ENCODE measurements around the gene SLC6A11. TPM values are rescaled to one million over a fixed set of nuclear protein-coding genes. Genes with fewer than 3 reads are reported as not detected.

SLC6A11 gene
- total and polyA plus RNA-seq, 4 donors: 0.02 to 0.09 TPM; not detected in 2

GRCh38 chr3:10808974-10809373, 7.1 kb upstream of the SLC6A11 start:
- no peak for ATAC-seq (ENCODE audit: insufficient read depth, low FRiP score)
- DNase-seq: no peak
- Histone ChIP-seq H3K27ac (ENCODE audit: low read depth in 1 of 2, low read length in 1 of 2) (no peak overlapping the region), H3K9ac (ENCODE audit: insufficient read depth in 1 of 2, low read length in 2 of 2) (no peak overlapping the region), H3K27me3 (ENCODE audit: control insufficient read depth in 3 of 3, insufficient read depth in 3 of 3, low read length in 2 of 3) (peaks cover 0 to 3% (median 3%) of the 10 kb centered on the region in 3 donors), H3K4me1 (ENCODE audit: control insufficient read depth in 5 of 5, insufficient read depth in 5 of 5, low read length in 5 of 5) (no peaks in the 10 kb centered on the region), H3K4me3 (no peak overlapping the region), H3K36me3 (ENCODE audit: control insufficient read depth in 4 of 4, insufficient read depth in 4 of 4, low read length in 4 of 4) (no peaks in the 10 kb centered on the region), H3K9me3 (ENCODE audit: control insufficient read depth in 4 of 4, insufficient read depth in 3 of 4, low read length in 3 of 4) (peaks cover 0 to 4% (median 0%) of the 10 kb centered on the region in 4 donors)
- TF ChIP-seq CTCF (IDR thresholded peaks at IDR 0.05; ENCODE audit: control extremely low read depth, extremely low read depth): no peak
- 88% methylated on average over 2 of the region's 2 CpGs for WGBS, 2 donors

- Histone ChIP-seq H3K36me3 (ENCODE audit: control insufficient read depth in 4 of 4, insufficient read depth in 4 of 4, low read length in 4 of 4) (no peaks in the 10 kb centered on the region), H3K27me3 (ENCODE audit: control insufficient read depth in 3 of 3, insufficient read depth in 3 of 3, low read length in 2 of 3) (peaks cover 0 to 16% (median 10%) of the 10 kb centered on the region in 3 donors), H3K4me3 (no peak overlapping the region), H3K9me3 (ENCODE audit: control insufficient read depth in 4 of 4, insufficient read depth in 3 of 4, low read length in 3 of 4) (peaks cover 0 to 6% (median 0%) of the 10 kb centered on the region in 4 donors), H3K9ac (ENCODE audit: insufficient read depth in 1 of 2, low read length in 2 of 2) (no peak overlapping the region), H3K4me1 (ENCODE audit: control insufficient read depth in 5 of 5, insufficient read depth in 5 of 5, low read length in 5 of 5) (no peaks in the 10 kb centered on the region), H3K27ac (ENCODE audit: low read depth in 1 of 2, low read length in 1 of 2) (no peak overlapping the region)
- TF ChIP-seq CTCF (IDR thresholded peaks at IDR 0.05; ENCODE audit: control extremely low read depth, extremely low read depth): no peak
- 83 to 86% methylated on average over 3 of the region's 3 CpGs for WGBS, 2 donors
- ATAC-seq (ENCODE audit: insufficient read depth, low FRiP score): no peak
- DNase-seq: no peak
These were observed 5.7 kb upstream of the SLC6A11 start for GRCh38 chr3:10810376-10810775.

- H3K27me3 ChIP-seq (ENCODE audit: control insufficient read depth in 3 of 3, insufficient read depth in 3 of 3, low read length in 2 of 3): peaks cover 12 to 38% (median 26%) of the 10 kb centered on the region in 3 donors
- ATAC-seq (ENCODE audit: insufficient read depth, low FRiP score): no peak
- peaks cover 0 to 6% (median 0%) of the 10 kb centered on the region in 4 donors for H3K9me3 ChIP-seq (ENCODE audit: control insufficient read depth in 4 of 4, insufficient read depth in 3 of 4, low read length in 3 of 4)
- WGBS, 2 donors: 41 to 77% methylated on average over 1 of the region's 1 CpG
- H3K4me1 ChIP-seq (ENCODE audit: control insufficient read depth in 5 of 5, insufficient read depth in 5 of 5, low read length in 5 of 5): peaks cover 0 to 4% (median 0%) of the 10 kb centered on the region in 5 donors
- H3K4me3 ChIP-seq: no peak overlapping the region
- H3K27ac ChIP-seq (ENCODE audit: low read depth in 1 of 2, low read length in 1 of 2): no peak overlapping the region
- H3K36me3 ChIP-seq (ENCODE audit: control insufficient read depth in 4 of 4, insufficient read depth in 4 of 4, low read length in 4 of 4): no peaks in the 10 kb centered on the region
- no peak for DNase-seq
- H3K9ac ChIP-seq (ENCODE audit: insufficient read depth in 1 of 2, low read length in 2 of 2): no peak overlapping the region
- TF ChIP-seq CTCF (IDR thresholded peaks at IDR 0.05; ENCODE audit: control extremely low read depth, extremely low read depth): no peak
These were observed 2.6 kb upstream of the SLC6A11 start for GRCh38 chr3:10813425-10813824.

- DNase-seq (no peak), ATAC-seq (ENCODE audit: insufficient read depth, low FRiP score) (no peak)
- H3K4me3 ChIP-seq: no peak overlapping the region
- no peak overlapping the region for H3K9ac ChIP-seq (ENCODE audit: insufficient read depth in 1 of 2, low read length in 2 of 2)
- no peak for TF ChIP-seq CTCF (IDR thresholded peaks at IDR 0.05; ENCODE audit: control extremely low read depth, extremely low read depth)
- WGBS, 2 donors: 74 to 78% methylated on average over 7 of the region's 7 CpGs
- H3K9me3 ChIP-seq (ENCODE audit: control insufficient read depth in 4 of 4, insufficient read depth in 3 of 4, low read length in 3 of 4): peaks cover 0 to 2% (median 0%) of the 10 kb centered on the region in 4 donors
- peaks cover 0 to 4% (median 0%) of the 10 kb centered on the region in 5 donors for H3K4me1 ChIP-seq (ENCODE audit: control insufficient read depth in 5 of 5, insufficient read depth in 5 of 5, low read length in 5 of 5)
- peaks cover 16 to 42% (median 26%) of the 10 kb centered on the region in 3 donors for H3K27me3 ChIP-seq (ENCODE audit: control insufficient read depth in 3 of 3, insufficient read depth in 3 of 3, low read length in 2 of 3)
- H3K36me3 ChIP-seq (ENCODE audit: control insufficient read depth in 4 of 4, insufficient read depth in 4 of 4, low read length in 4 of 4): no peaks in the 10 kb centered on the region
- H3K27ac ChIP-seq (ENCODE audit: low read depth in 1 of 2, low read length in 1 of 2): no peak overlapping the region
These were observed 1.4 kb upstream of the SLC6A11 start for GRCh38 chr3:10814623-10815022.

Measured in lung (tissue), 12 donors.